Measurements from ENCODE around the gene CCK. TPM values are rescaled to one million over a fixed set of nuclear protein-coding genes. Genes with fewer than 3 reads are reported as not detected.

CCK gene
- polyA plus RNA-seq, 1 experiment = 3.7 TPM

DNA sequence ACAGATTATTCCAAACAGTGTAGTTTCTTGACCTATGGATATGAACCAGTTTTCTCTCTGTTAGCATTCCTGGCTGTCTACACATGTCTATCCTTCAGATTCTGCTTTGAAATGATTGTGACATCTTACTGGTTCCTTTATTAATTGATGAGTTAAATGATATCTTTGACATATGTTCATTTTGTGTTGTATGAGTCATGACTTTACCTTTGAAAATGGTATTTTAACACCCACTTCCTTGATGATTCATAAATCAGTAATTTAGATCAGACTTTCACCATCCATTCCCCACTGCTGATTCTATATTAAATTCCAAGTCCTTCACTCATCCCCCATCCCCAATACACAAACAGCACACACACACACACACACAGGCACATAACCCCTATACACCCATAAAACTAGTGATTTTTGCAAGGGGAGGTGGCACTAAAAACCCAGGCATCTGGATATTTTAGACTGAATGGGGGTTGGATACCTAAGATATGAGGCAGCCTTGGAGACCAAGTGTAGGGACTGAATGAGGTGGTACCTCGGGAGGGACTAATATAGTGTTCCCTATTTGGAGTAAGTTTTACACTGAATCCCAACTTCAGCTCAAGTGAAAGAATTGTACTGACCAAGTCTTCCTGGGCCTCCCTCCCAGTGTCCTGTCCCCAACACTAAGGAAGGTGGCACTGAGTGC lies 9.7 kb downstream of the CCK start:
- POLR2A ChIA-PET = no interaction called here
- Histone ChIP-seq H3K27ac (ENCODE audit: low read depth, low read length) (no peak overlapping the region), H3K27me3 (ENCODE audit: control insufficient read depth, insufficient read depth, low read length) (peaks cover 13% of the 10 kb centered on the region), H3K9me3 (ENCODE audit: control insufficient read depth, insufficient read depth, low read length) (no peaks in the 10 kb centered on the region), H3K4me3 (ENCODE audit: low read depth, low read length) (no peak overlapping the region)
- TF ChIP-seq, protein P1, sequence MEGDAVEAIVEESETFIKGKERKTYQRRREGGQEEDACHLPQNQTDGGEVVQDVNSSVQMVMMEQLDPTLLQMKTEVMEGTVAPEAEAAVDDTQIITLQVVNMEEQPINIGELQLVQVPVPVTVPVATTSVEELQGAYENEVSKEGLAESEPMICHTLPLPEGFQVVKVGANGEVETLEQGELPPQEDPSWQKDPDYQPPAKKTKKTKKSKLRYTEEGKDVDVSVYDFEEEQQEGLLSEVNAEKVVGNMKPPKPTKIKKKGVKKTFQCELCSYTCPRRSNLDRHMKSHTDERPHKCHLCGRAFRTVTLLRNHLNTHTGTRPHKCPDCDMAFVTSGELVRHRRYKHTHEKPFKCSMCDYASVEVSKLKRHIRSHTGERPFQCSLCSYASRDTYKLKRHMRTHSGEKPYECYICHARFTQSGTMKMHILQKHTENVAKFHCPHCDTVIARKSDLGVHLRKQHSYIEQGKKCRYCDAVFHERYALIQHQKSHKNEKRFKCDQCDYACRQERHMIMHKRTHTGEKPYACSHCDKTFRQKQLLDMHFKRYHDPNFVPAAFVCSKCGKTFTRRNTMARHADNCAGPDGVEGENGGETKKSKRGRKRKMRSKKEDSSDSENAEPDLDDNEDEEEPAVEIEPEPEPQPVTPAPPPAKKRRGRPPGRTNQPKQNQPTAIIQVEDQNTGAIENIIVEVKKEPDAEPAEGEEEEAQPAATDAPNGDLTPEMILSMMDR (IDR thresholded peaks at IDR 0.05; ENCODE audit: low read depth, low read length) = no peak
- CTCF ChIA-PET = interaction anchor here (1.0 kb wide), 2 partner anchors 9 to 27 kb away, joined by 3 read pairs; no protein-coding TSS in a partner anchor
- DNase-seq (ENCODE audit: low read depth, low spot score) = no peak

DNA sequence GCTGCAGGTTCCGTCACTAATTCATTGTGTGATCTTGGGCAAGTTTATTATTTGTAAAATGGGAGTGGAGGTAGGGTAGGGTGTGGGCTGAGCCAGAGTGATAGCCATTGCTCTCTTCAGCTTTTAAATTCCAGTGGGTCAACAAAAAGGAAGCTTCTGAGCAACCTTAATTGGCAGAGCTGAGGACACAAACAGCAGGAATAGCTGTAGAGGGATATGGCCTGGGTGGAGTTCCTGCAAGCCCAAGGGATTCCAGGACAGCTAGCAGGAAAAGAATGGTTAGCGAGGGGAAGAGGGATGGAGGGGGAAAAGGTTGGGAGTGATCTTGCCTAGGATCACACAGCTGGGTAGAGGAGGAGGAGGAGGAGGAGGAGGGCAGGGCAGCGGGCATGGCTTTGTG lies 11.4 kb downstream of the CCK start:
- TF ChIP-seq, protein P1 (IDR thresholded peaks at IDR 0.05; ENCODE audit: low read depth, low read length) = no peak
- ChIA-PET CTCF (interaction anchor here (1.1 to 1.3 kb wide), 2 partner anchors 64 to 190 kb away, joined by 3 read pairs; no protein-coding TSS in a partner anchor), POLR2A (no interaction called here)
- Histone ChIP-seq H3K27me3 (ENCODE audit: control insufficient read depth, insufficient read depth, low read length) (peaks cover 5% of the 10 kb centered on the region), H3K27ac (ENCODE audit: low read depth, low read length) (no peak overlapping the region), H3K4me3 (ENCODE audit: low read depth, low read length) (no peak overlapping the region), H3K9me3 (ENCODE audit: control insufficient read depth, insufficient read depth, low read length) (no peaks in the 10 kb centered on the region)
- no peak for DNase-seq (ENCODE audit: low read depth, low spot score)

DNA sequence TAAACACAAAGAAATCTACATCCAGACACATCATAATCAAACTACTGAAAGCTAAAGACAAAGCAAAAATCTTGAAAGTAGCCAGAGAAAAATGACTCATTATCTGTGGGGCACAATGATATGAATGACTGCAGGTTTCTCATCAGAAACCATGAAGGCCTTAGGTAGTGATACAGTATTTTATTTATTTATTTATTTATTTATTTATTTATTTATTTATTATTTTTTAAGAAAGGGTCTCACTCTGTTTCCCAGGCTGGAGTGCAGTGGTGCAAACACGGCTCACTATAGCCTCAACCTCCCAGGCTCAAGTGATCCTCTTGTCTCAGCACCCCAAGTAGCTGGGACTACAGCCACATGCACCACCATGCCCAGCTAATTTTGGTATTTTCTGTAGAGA lies 15.2 kb downstream of the CCK start:
- Histone ChIP-seq H3K27ac (ENCODE audit: low read depth, low read length) (no peak overlapping the region), H3K4me3 (ENCODE audit: low read depth, low read length) (no peak overlapping the region), H3K9me3 (ENCODE audit: control insufficient read depth, insufficient read depth, low read length) (no peaks in the 10 kb centered on the region), H3K27me3 (ENCODE audit: control insufficient read depth, insufficient read depth, low read length) (peaks cover 26% of the 10 kb centered on the region)
- POLR2A ChIA-PET = no interaction called here
- no peak for DNase-seq (ENCODE audit: low read depth, low spot score)
- TF ChIP-seq, protein P1 (IDR thresholded peaks at IDR 0.05; ENCODE audit: low read depth, low read length) = no peak
- CTCF ChIA-PET = interaction anchor here (1.0 kb wide), 1 partner anchor 193 kb away, joined by 3 read pairs; no protein-coding TSS in a partner anchor

DNA sequence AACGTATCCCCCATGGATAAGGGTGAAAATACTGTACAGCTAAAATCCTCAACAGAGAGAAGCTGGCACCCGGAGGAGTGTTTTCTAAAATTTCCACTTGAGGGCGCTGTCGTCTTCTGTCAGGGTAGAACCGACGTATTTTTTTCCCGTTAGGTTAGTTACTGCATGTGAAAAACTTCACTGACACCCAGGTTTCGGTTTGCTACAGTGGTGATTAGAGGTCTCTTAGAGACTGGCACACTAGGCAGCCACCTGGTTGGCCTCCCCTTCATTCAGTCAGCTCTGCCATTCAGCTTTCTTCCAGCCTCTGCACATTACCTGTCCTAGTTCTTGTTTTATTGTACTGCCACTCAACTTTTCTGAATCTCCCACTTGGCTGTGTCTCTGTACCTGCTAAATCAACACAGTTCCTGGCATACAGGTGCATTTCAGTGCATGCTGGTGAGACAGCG lies 18.4 kb downstream of the CCK start:
- DNase-seq (ENCODE audit: low read depth, low spot score) = no peak
- H3K27me3 ChIP-seq (ENCODE audit: control insufficient read depth, insufficient read depth, low read length) = peaks cover 24% of the 10 kb centered on the region
- CTCF ChIA-PET = interaction anchor here (0.8 to 4.7 kb wide), 16 partner anchors 8 to 509 kb away, joined by 3 to 73 read pairs (median 3); no protein-coding TSS in a partner anchor
- POLR2A ChIA-PET = no interaction called here
- no peaks in the 10 kb centered on the region for H3K9me3 ChIP-seq (ENCODE audit: control insufficient read depth, insufficient read depth, low read length)
- H3K4me3 ChIP-seq (ENCODE audit: low read depth, low read length) = peak overlapping the region; percentile 18
- no peak overlapping the region for H3K27ac ChIP-seq (ENCODE audit: low read depth, low read length)
- TF ChIP-seq, protein P1 (IDR thresholded peaks at IDR 0.05; ENCODE audit: low read depth, low read length) = peak; percentile 70

DNA sequence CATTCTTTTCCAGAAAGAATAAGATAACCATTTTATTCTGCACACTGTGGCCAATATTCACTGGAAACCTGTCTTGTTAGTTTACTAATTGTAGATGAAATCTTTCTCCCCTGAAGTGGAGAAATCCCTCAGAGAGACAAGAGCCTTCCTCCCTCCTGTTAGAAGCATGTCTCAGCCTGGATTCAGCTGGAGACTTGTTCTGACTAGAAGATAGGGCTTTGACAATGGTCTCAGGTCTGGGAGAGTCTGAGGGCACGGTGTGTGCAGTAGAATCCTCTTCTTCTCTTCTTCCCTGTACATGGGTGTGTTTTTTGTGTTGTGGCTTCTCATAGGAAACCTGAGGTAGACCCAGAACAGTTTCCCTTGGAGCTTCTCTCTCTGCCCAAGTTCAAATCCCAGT lies 19.9 kb downstream of the CCK start:
- ChIA-PET POLR2A (no interaction called here), CTCF (interaction anchor here (0.5 to 4.7 kb wide), 7 partner anchors 16 to 321 kb away, joined by 3 to 73 read pairs (median 6); no protein-coding TSS in a partner anchor)

More for the DNA sequence above, 19.9 kb downstream of the CCK start:
- no peak overlapping the region for H3K4me3 ChIP-seq (ENCODE audit: low read depth, low read length)
- H3K9me3 ChIP-seq (ENCODE audit: control insufficient read depth, insufficient read depth, low read length) = no peaks in the 10 kb centered on the region
- TF ChIP-seq, protein P1 (IDR thresholded peaks at IDR 0.05; ENCODE audit: low read depth, low read length) = no peak
- H3K27ac ChIP-seq (ENCODE audit: low read depth, low read length) = no peak overlapping the region
- peaks cover 24% of the 10 kb centered on the region for H3K27me3 ChIP-seq (ENCODE audit: control insufficient read depth, insufficient read depth, low read length)
- DNase-seq (ENCODE audit: low read depth, low spot score) = no peak
